ENCODE data around the gene XXYLT1. TPM values are rescaled to one million over a fixed set of nuclear protein-coding genes. Genes with fewer than 3 reads are reported as not detected.

XXYLT1 gene
- total RNA-seq, 1 donor from 2014 or later, result 41.1 TPM

GRCh38 chr3:195123281-195123691 is 147.7 kb downstream of the XXYLT1 start:
- H3K9me3 Mint-ChIP-seq, result no peaks in the 10 kb centered on the region
- peaks cover 12% of the 10 kb centered on the region for H3K4me1 Mint-ChIP-seq
- no peaks in the 10 kb centered on the region for H3K36me3 Mint-ChIP-seq (ENCODE audit: low read depth)
- peak overlapping the region; percentile 12 for H3K27ac Mint-ChIP-seq (ENCODE audit: unreplicated experiment)
- no peak overlapping the region for H3K4me3 Mint-ChIP-seq
- TF ChIP-seq CTCF (conservative IDR thresholded peaks at IDR 0.05), result peak; percentile 35
- no peaks in the 10 kb centered on the region for H3K27me3 Mint-ChIP-seq (ENCODE audit: low read depth)
- peak; percentile 12 for DNase-seq (ENCODE audit: low read depth, low spot score)

GRCh38 chr3:195122261-195122660 is 148.7 kb downstream of the XXYLT1 start:
- Mint-ChIP-seq H3K27me3 (ENCODE audit: low read depth) (no peaks in the 10 kb centered on the region), H3K27ac (ENCODE audit: unreplicated experiment) (no peak overlapping the region), H3K4me3 (no peak overlapping the region), H3K9me3 (no peaks in the 10 kb centered on the region), H3K4me1 (peaks cover 23% of the 10 kb centered on the region), H3K36me3 (ENCODE audit: low read depth) (no peaks in the 10 kb centered on the region)
- no peak for DNase-seq (ENCODE audit: low read depth, low spot score)
- TF ChIP-seq CTCF (conservative IDR thresholded peaks at IDR 0.05), result no peak

- Mint-ChIP-seq H3K9me3 (no peaks in the 10 kb centered on the region), H3K27ac (ENCODE audit: unreplicated experiment) (peak overlapping the region; percentile 86), H3K4me1 (peaks cover 26% of the 10 kb centered on the region), H3K27me3 (ENCODE audit: low read depth) (no peaks in the 10 kb centered on the region), H3K4me3 (no peak overlapping the region), H3K36me3 (ENCODE audit: low read depth) (no peaks in the 10 kb centered on the region)
- no peak for DNase-seq (ENCODE audit: low read depth, low spot score)
- TF ChIP-seq CTCF (conservative IDR thresholded peaks at IDR 0.05), result no peak
These were observed 150.7 kb downstream of the XXYLT1 start for GRCh38 chr3:195120267-195120601.

- DNase-seq (ENCODE audit: low read depth, low spot score), result peak; percentile 20
- no peaks in the 10 kb centered on the region for H3K36me3 Mint-ChIP-seq (ENCODE audit: low read depth)
- H3K9me3 Mint-ChIP-seq, result no peaks in the 10 kb centered on the region
- peak overlapping the region; percentile 47 for H3K4me3 Mint-ChIP-seq
- H3K27me3 Mint-ChIP-seq (ENCODE audit: low read depth), result no peaks in the 10 kb centered on the region
- peak overlapping the region; percentile 86 for H3K27ac Mint-ChIP-seq (ENCODE audit: unreplicated experiment)
- peaks cover 26% of the 10 kb centered on the region for H3K4me1 Mint-ChIP-seq
- no peak for TF ChIP-seq CTCF (conservative IDR thresholded peaks at IDR 0.05)
These were observed 151.3 kb downstream of the XXYLT1 start for GRCh38 chr3:195119461-195120266.

- H3K27me3 Mint-ChIP-seq (ENCODE audit: low read depth), result no peaks in the 10 kb centered on the region
- DNase-seq (ENCODE audit: low read depth, low spot score), result no peak
- no peak overlapping the region for H3K27ac Mint-ChIP-seq (ENCODE audit: unreplicated experiment)
- H3K4me1 Mint-ChIP-seq, result peaks cover 26% of the 10 kb centered on the region
- no peaks in the 10 kb centered on the region for H3K9me3 Mint-ChIP-seq
- no peak for TF ChIP-seq CTCF (conservative IDR thresholded peaks at IDR 0.05)
- no peak overlapping the region for H3K4me3 Mint-ChIP-seq
- H3K36me3 Mint-ChIP-seq (ENCODE audit: low read depth), result no peaks in the 10 kb centered on the region
These were observed 152.3 kb downstream of the XXYLT1 start for GRCh38 chr3:195118671-195119070.
